Neural cell (in vitro differentiated cells): ENCODE results near the gene GALNT10. TPM values are rescaled to one million over a fixed set of nuclear protein-coding genes. Genes with fewer than 3 reads are reported as not detected.

Source experiments
- H2AFZ ChIP-seq: fragments of 200-600, 300-800 bp; sonication (generic), shearing (Covaris generic); 2 replicates; pipeline ENCODE4 v1.6.0; 2014; ENCODE audit warnings: low read depth, mild to moderate bottlenecking, antibody characterized with exemption, low read length, moderate library complexity
- H3F3A ChIP-seq: fragments of 200-600 bp; shearing (Covaris generic); 2 replicates; pipeline ENCODE4 v1.6.1; 2016; ENCODE audit warnings: mild to moderate bottlenecking, moderate library complexity, mixed read lengths, antibody characterized with exemption, low read length; ENCODE audit not compliant: insufficient read depth, poor library complexity, severe bottlenecking
- H3K27ac ChIP-seq: fragments of 200-600, 300-800 bp; sonication (generic), shearing (Covaris generic); 2 replicates; pipeline ENCODE4 v1.5.1; 2014; ENCODE audit warnings: mild to moderate bottlenecking, low read length, moderate library complexity
- H3K27me3 ChIP-seq: fragments of 300-800, 200-600 bp; sonication (generic), shearing (Covaris generic); 2 replicates; pipeline ENCODE4 v1.6.0; 2014; ENCODE audit warnings: mild to moderate bottlenecking, low read depth, low read length, moderate library complexity; ENCODE audit not compliant: insufficient read depth
- H3K36me3 ChIP-seq: fragments of 300-800, 200-600 bp; sonication (generic), shearing (Covaris generic); 2 replicates; pipeline ENCODE4 v1.5.1; 2014; ENCODE audit warnings: mild to moderate bottlenecking, antibody characterized with exemption, low read length, moderate library complexity; ENCODE audit not compliant: insufficient read depth
- H3K4me2 ChIP-seq: fragments of 300-800, 200-600 bp; sonication (generic), shearing (Covaris generic); 2 replicates; pipeline ENCODE4 v1.6.0; 2014; ENCODE audit warnings: mild to moderate bottlenecking, low read length
- H3K4me3 ChIP-seq: fragments of 300-800, 200-600 bp; sonication (generic), shearing (Covaris generic); 2 replicates; pipeline ENCODE4 v1.5.1; 2014; ENCODE audit warnings: mild to moderate bottlenecking, low read length, moderate library complexity
- H3K79me2 ChIP-seq: fragments of 200-600 bp; shearing (Covaris generic); replicated peaks from 2 replicates; pipeline ENCODE4 v1.6.0; 2014; ENCODE audit warnings: mild to moderate bottlenecking, low read length, moderate library complexity; ENCODE audit not compliant: insufficient read depth
- H3K9ac ChIP-seq: fragments of 300-800, 200-600 bp; sonication (generic), shearing (Covaris generic); 2 replicates; pipeline ENCODE4 v1.6.1; 2016; ENCODE audit warnings: mild to moderate bottlenecking, low read length, mixed read lengths
- H3K9me2 ChIP-seq: fragments of 200-600 bp; shearing (Covaris generic); 2 replicates; pipeline ENCODE4 v1.6.1; 2016; ENCODE audit warnings: mild to moderate bottlenecking, low read length, mixed read lengths; ENCODE audit not compliant: insufficient read depth
- H3K9me3 ChIP-seq: fragments of 200-600, 300-800 bp; sonication (generic), shearing (Covaris generic); 2 replicates; pipeline ENCODE4 v1.6.1; 2016; ENCODE audit warnings: mild to moderate bottlenecking, mixed run types, low read length, moderate library complexity, mixed read lengths
- H4K20me1 ChIP-seq: fragments of 200-600 bp; shearing (Covaris generic); 2 replicates; pipeline ENCODE4 v1.6.1; 2016; ENCODE audit warnings: mild to moderate bottlenecking, mixed run types; ENCODE audit not compliant: insufficient read depth
- CTCF ChIP-seq: fragments of 450-650 bp; IDR thresholded peaks from 2 replicates; pipeline ENCODE4 v1.5.1; 2014; ENCODE audit warnings: antibody characterized with exemption, mild to moderate bottlenecking, moderate library complexity; ENCODE audit not compliant: poor library complexity, severe bottlenecking
- EP300 ChIP-seq: fragments of 450-650 bp; conservative IDR thresholded peaks from 2 replicates; pipeline ENCODE4 v1.6.1; 2014; ENCODE audit warnings: antibody characterized with exemption, mild to moderate bottlenecking, moderate library complexity; ENCODE audit not compliant: poor library complexity, severe bottlenecking
- EZH2 ChIP-seq: fragments of 200-600, 300-800 bp; shearing (Covaris generic), sonication (generic); IDR thresholded peaks from 2 replicates; pipeline ENCODE4 v1.6.1; 2014; ENCODE audit warnings: antibody characterized with exemption, low read length, borderline replicate concordance, mild to moderate bottlenecking; ENCODE audit not compliant: insufficient read depth, poor library complexity, severe bottlenecking
- MXI1 ChIP-seq: fragments of 450-650 bp; conservative IDR thresholded peaks from 2 replicates; pipeline ENCODE4 v1.6.1; 2014; ENCODE audit warnings: antibody characterized with exemption, mild to moderate bottlenecking; ENCODE audit not compliant: poor library complexity, severe bottlenecking
- POLR2AphosphoS5 ChIP-seq: IDR thresholded peaks from 2 replicates; pipeline ENCODE4 v1.6.1; 2012
- RAD21 ChIP-seq: fragments of 450-650 bp; conservative IDR thresholded peaks from 2 replicates; pipeline ENCODE4 v1.6.1; 2014; ENCODE audit warnings: antibody characterized with exemption, mild to moderate bottlenecking, moderate library complexity
- REST ChIP-seq: IDR thresholded peaks from 2 replicates; pipeline ENCODE4 v1.6.1; 2012; ENCODE audit warnings: borderline replicate concordance
- SMC3 ChIP-seq: fragments of 450-650 bp; conservative IDR thresholded peaks from 2 replicates; pipeline ENCODE4 v1.6.1; 2014; ENCODE audit warnings: antibody characterized with exemption, mild to moderate bottlenecking, moderate library complexity; ENCODE audit not compliant: poor library complexity
- TAF1 ChIP-seq: IDR thresholded peaks from 2 replicates; pipeline ENCODE4 v1.6.1; 2012; ENCODE audit warnings: low read depth
- polyA plus RNA-seq: library from polyadenylated mRNA; depleted of rRNA; stranded (reverse); fragments of >200 nt; gene quantifications from 2 replicates; pipeline ENCODE4 v1.2.3, GENCODE V29; 2014

The GALNT10 gene
- polyA plus RNA-seq, 1 donor from 2014 or later: 3.1 TPM

GRCh38 chr5:154220625-154221024, 30.1 kb downstream of the GALNT10 start:
- Histone ChIP-seq H2AFZ (no peak overlapping the region), H3K27me3 (no peaks in the 10 kb centered on the region), H4K20me1 (no peaks in the 10 kb centered on the region), H3K9ac (no peak overlapping the region), H3K27ac (no peak overlapping the region), H3K36me3 (no peaks in the 10 kb centered on the region), H3K9me3 (no peaks in the 10 kb centered on the region), H3K4me3 (no peak overlapping the region), H3F3A (no peaks in the 10 kb centered on the region), H3K9me2 (no peaks in the 10 kb centered on the region), H3K4me2 (no peak overlapping the region), H3K79me2 (no peaks in the 10 kb centered on the region)
- TF ChIP-seq SMC3 (no peak), RAD21 (no peak), CTCF (no peak), EZH2 (no peak), MXI1 (no peak), REST (no peak), POLR2AphosphoS5 (no peak), TAF1 (no peak), EP300 (no peak)

DNA sequence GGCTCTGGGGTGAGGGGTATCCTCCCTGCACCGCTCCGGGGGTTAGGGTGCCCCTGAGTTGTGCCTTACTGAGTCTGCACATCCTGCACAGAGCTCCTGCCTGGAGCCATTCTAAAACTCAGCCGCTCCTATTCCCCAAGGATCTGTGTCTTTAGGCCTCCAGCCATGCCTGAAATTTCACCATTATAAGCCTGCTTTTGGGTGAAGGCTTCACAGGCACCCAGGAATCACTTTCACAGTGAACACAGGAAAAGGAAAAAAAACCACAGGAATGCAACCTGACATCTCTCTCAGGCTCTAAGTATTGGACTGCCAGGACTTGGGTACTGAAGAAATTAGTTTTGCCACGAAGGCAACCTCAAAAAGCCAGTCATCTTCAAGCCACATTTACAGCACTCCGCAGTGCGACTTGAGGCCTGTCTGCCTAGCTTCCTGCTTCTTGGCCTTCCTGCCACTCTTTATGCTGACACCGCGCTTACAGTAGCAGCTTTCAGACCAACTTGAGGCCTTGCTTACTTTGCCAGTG, 30.9 kb downstream of the GALNT10 start:
- no peak overlapping the region for H3K27ac ChIP-seq
- no peak overlapping the region for H3K4me2 ChIP-seq
- no peaks in the 10 kb centered on the region for H3F3A ChIP-seq
- H3K4me3 ChIP-seq: no peak overlapping the region
- no peaks in the 10 kb centered on the region for H3K9me3 ChIP-seq
- H3K9me2 ChIP-seq: no peaks in the 10 kb centered on the region
- TF ChIP-seq MXI1 (no peak), CTCF (no peak)
- H3K36me3 ChIP-seq: no peaks in the 10 kb centered on the region
- H4K20me1 ChIP-seq: no peaks in the 10 kb centered on the region
- H3K79me2 ChIP-seq: no peaks in the 10 kb centered on the region
- H3K27me3 ChIP-seq: no peaks in the 10 kb centered on the region
- H3K9ac ChIP-seq: no peak overlapping the region
- no peak overlapping the region for H2AFZ ChIP-seq
